ENCODE data around the gene CCDC77.

CCDC77 gene

DNA sequence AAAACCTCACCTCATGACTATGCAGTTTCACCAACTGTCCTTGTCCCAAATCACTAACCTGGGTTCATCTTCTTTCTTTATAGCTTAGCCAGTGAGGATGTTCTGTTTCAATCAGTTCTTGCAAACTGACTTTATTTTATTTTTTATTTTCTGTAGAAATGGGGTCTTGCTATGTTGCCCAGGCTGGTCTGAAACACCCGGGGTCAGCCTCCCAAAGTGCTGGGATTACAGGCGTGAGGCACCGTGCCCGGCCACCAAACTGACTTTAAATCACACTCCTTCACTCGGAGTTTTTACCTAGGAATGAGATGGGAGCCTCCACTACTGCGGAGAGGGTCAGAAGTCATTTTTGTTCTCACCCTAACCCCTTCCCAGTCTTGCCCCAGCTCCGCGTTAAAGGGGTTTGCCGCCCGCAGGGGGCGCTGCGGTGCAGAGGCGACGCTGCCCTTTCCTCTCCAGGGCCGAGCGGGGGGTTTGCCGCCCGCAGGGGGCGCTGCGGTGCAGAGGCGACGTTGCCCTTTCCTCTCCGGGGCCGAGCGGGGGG, 51.3 kb downstream of the CCDC77 start:
- no peak for DNase-seq (ENCODE audit: low spot score)

DNA sequence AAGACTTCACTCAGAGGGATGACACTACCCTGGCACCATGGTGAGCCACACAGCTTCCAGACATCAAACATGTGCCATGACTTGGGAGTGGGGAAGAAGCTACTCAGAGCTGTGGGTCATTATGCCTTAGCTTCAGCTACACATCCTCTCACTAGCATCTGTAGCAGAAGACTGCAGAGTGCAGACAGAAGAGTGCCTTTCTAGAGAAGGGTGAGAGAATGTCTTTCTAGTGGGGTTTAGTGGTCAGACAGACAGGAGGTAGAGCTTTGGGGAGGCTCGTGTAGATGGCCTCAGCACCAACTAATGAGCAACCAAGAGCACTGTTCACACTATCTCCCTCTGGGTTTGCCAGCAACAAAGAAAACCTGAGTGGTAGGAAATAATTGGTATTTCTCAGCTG, 53.4 kb downstream of the CCDC77 start:
- DNase-seq (ENCODE audit: low spot score): no peak

DNA sequence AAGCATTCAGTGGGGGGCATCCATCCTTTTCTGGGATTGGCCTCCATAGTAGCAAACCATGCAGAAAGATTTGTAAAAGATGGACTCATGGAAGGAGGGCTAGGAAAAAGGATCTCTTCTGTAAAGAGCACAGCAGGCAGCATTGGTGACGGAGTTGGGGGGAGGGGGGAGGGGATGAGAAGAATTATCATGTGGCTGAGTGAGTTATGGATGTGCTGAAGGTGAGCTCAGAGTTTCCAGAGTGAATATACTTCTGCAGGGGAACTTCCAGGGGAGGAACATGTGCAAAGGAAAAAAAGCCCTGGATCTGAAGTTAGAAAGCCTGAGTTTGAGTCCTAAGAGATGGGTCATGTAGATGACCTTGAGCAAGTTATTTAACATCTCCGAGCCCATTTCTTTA, 54.4 kb downstream of the CCDC77 start:
- no peak for DNase-seq (ENCODE audit: low spot score)

DNA sequence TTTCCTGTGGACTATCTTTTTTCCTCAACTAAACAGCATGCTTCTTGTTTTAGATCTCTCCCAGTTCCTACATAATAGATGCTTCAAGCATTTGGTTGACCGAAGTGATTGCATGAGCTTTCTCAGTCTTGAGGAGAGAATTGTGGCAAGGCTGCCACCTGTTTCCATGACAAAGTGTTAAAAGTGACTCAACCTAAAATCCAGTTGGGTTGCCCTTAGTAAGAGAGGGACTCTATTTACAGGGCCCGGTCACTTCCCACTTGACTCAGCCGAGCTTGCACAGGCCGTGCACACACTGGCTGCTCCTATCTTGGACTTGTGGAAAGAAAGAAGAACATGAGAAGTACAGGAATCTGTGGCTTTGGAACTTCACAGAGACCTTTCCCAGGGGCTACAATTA, 56.2 kb downstream of the CCDC77 start:
- peak; percentile 54 for DNase-seq (ENCODE audit: low spot score)

DNA sequence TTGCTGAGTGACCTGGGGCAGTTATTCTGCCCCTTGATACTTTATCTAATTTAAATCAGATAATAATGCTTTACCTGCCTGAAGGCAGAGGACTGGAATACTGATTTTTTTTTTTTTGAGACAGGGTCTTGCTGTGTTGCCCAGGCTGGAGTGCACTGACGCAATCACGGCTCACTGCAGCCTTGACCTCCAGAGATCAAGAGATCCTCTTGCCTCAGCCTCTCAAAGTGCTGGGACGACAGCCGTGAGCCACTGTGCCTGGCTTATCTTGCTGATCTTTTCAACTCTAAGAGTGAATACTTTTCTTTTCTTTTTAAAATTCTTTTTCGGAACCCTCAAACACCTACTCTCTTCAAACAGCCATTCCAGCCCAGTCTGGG, 57.6 kb downstream of the CCDC77 start:
- no peak for DNase-seq (ENCODE audit: low spot score)

DNA sequence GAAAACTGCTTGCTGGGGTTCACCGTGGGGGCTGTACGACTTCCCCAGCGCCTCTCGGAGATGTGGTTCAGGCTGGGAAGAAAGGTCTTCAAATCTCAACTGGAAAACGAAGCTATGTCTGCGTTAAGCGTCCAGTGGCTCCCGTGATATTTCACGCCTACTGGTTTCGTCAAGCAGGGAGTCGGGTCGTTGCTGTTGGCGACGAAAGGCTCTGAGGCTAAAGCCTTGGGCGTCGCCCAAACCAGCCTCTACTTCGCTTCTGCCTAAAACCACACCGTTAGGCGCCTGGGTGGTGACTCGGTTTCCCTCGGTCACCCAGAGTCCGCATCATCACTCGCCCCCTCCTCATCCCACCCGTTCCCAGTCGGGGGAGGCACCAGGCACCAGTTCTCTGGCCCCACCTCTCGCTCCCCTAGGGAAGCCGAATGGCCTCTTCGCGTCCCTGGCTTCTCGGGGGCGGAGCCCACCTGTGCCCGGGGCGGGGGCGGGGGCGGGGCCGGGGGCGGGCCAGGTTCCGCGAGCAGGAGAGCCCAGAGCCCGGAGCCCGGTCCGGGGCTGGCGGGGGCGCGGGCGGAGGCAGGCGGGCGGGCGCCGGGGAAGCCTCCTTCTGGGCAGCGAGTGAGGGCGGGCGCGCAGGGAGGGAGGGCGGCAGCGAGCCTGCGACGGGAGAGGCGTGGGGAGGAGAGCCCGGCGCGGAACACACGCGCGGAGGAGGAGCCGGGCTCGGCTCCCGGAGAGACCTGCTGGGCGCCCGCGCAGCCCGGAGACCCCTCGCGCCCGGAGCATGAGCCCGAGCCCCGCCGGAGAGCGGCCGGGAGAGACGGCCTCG, 58.2 kb downstream of the CCDC77 start, which contains the start of gene B4GALNT3:
B4GALNT3 (plus strand) TSS at position 510 of the 829 bp plus-strand sequence. CDS start 438 bp downstream, outside the sequence.
- peak; percentile 25 for DNase-seq (ENCODE audit: low spot score)

DNA sequence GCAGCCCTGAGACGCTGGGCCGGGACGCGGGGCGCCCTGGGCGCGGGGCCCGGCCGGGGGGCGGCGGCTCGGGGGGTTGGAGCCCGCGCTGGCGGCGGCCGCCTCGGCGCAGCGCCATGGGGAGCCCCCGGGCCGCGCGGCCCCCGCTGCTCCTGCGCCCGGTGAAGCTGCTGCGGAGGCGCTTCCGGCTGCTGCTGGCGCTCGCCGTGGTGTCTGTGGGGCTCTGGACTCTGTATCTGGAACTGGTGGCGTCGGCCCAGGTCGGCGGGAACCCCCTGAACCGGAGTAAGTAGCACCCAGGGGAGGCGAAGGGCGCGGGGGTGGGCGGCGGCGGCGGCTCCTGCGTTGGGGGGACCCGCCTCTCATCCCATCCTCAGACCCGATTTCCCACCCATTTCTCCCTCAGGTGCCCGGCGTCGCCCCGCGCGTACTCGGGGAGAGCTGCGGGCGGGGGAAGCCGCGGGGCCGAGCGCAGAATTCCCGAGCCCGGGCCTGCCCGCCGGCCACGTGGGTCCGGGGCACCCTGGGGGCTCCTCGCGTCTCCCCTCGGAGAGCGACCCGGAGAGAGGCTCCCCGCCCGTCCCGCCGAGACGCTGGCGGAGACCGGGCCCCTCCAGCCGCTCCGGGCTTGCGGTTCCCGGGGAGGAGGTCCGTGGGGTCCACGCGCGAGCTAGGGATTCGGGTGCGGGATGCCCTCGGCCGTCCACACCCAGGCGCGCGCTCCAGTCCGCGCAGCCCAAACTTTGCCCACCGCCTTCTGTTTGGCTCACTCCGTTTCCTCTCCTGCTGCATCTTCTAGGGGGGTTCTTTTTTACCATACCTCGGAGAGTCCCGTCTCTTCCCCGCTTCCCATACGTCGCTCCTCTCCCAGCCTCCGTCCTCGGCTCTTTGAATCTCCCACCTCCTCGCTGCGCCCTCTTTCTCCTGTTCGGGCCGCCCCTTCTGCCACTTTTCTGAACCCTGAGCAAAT, 59.1 kb downstream of the CCDC77 start:
- DNase-seq (ENCODE audit: low spot score): peak; percentile 49

DNA sequence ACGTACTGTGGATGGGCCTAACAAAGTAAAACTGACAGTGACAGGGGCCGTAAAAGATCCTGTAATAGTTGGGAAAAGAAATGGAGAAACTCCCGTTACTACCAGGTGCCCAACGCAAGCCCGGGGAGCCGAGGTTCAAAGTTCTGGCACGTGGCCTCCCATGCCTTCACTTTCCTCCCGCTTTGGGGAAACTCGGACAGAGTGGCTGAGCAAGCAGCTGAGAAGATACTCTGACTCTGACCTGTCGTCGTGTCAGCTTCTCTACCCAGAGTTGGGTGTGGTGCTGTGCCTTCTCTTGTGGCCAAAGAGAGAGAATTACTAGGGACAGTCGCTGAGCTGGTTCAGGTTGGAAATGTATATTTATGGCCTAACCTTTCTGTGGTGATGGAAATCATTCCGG, 60.0 kb downstream of the CCDC77 start:
- DNase-seq (ENCODE audit: low spot score): peak; percentile 11

DNA sequence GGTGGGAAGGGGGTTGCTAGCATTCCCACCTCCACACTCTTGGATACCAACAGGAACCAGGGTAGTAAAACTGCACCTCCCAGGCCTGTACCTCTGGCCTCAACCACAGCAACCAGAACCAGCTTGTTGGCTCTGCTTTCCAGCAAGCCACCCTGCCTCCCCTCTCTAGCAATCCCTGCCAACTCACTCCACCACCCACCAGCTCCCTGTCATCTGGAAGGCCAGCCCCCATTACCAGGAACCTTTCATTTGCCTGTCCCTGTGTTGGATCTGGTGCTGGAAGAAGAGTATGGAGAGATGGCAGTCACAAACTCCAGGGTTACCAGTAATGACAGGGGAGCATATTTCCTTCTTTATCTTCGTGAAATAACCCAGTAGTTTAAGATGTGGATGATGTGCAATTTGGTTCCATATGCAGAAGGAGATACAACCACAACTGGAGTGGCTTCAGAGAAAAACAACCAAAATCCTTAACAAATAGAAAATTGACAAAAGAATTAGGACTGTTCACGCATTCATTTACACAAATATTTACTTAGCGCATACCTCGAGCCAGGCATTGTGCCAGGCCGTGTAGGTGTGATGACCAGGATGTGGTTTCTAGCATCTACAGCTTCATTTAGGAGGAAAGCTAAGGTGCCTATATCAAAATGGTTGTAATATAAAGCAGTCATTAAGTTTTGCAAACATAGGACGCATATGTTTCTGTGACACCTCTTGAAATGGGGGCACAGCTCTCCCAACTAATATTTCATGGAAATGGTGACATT, 61.7 kb downstream of the CCDC77 start:
- DNase-seq (ENCODE audit: low spot score): no peak

DNA sequence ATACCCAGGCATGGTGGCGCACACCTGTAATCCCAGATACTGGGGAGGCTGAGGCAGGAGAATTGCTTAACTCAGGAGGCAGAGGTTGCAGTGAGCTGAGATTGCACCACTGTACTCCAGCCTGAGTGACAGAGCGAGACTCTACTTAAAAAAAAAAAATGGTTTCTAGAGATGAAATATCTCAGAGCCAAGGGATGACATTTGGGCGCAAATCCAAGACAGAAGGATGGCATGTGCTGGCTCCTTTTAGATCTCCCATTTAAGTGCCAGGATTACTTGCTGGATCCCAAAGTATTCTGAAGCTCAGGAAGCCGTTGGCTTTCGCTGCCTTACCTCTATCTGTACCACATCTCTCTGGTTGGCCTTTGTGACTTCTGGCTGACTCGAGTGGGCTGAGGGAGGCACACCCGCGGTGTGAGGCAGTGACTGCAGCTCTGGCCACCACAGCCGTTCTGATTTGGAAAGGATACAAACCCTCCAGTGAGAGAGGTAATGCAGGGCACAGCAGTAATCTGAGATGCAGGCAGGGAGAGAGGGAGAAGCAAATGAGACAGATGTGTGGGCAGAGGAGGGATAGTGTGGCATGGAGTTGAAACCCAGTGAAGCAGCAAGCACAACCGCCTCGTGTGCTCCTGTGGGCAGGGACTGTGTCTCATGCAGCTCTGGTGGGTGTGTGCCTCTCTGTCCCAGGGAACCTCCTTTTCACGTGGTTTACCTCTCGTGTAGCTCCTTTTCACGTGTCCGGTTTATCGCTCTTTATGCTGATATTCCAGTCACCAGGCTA, 63.2 kb downstream of the CCDC77 start:
- no peak for DNase-seq (ENCODE audit: low spot score)

DNA sequence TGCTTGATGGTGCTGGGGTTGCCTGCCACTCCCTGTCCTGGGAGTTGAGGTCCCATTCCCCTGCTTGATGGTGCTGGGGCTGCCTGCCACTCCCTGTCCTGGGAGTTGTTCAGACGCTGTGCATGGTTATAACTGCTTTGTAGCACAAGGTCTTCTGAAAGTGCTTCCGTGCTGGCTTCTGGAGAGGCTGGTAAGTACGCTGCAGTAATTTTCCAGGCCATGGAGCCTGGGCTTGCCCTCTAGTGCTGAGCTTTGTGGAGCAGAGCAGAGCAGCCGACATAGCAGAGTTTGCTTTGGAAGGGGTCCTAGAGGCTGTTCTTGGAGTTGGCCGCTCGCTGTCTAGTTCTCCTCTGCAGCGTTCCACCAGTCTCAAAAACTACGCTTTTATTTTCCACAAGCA, 64.6 kb downstream of the CCDC77 start:
- no peak for DNase-seq (ENCODE audit: low spot score)

DNA sequence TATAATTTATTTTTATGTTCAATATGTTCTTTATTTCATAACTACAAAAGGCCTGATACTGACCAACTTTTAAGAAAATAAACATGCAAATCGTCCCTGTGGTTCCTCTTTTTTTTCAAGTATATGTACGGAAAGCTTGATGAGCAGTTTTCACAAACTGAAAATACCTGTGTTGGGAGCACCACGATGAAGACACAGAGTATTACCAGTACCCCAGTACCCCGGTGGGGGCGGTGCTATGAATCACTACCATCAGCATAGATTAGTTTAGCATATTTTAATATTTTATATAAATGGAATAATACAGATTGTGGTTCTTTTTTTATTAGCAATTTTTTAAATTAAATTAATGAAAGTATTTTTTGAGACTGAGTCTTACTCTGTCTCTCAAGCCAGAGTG, 65.3 kb downstream of the CCDC77 start:
- no peak for DNase-seq (ENCODE audit: low spot score)

DNA sequence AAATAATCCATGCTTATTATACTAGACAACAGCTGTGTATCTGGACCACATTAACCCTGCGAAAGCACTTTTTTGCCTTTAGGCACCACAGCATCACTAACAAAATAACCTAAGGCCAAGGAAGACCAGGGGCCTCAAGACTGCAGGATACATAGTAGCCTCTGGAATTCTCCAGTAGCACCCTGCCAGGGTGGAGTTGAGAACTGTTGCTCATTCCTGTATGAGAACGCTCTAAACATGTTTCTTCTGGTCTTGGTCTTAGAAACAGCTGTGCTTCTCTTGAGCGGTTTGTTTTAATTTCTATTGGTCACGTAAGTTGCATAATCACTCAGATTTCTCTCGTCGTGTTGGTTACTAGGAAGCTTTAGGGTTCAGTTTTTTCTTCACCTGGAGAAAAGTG, 66.1 kb downstream of the CCDC77 start:
- DNase-seq (ENCODE audit: low spot score): no peak

DNA sequence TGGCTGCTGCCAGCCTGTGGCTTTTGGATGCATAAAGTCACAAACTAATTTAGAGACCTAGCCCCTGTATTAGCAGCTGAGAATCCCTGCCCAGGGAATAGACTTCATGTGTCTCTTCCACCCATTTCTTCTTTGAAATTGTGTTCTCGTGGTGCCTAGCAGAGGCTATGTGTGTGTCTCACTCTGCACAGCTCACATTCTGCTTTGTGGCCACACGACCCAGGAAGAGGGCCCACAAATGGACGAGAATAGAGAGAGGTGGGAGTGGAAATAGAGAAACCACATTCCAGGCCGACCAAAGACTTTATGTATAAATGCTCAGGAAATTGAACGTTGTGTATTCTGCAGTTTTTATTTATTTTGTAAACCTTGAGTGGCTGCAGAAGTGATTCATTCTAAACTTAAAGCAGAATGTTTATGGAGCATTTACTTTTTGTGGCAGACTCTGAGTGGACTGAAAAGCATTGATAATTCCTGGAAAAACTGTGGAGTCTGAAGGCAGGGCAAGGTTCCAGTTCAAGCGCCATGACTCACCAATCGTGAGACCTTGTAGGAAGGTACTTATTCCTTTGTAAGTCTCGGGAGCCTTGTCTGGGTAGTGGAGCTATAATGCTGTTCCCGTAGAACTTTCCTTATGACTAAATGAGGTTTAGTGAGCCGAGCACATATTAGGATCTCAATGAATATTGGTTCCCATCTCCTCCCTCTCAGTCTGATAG, 67.4 kb downstream of the CCDC77 start:
- no peak for DNase-seq (ENCODE audit: low spot score)

DNA sequence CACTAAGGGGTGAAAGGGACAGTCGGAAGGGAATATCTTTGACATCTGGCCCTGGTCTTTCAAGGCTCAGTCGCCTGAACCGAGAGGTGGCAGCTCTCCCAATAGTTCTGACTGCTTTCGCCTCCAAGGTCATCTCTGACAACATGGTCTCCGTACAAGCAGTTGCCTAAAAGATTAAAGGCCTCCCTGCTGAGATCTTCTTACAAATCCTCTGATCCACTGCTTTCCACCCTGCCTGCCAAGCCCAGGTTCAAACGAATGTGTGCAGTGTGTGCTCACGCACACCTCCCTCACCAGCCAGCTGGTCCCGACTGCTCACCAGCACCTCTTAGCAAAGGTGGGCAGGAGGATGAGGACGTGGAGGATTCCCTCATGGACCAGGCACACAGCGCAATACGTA, 68.7 kb downstream of the CCDC77 start:
- no peak for DNase-seq (ENCODE audit: low spot score)

DNA sequence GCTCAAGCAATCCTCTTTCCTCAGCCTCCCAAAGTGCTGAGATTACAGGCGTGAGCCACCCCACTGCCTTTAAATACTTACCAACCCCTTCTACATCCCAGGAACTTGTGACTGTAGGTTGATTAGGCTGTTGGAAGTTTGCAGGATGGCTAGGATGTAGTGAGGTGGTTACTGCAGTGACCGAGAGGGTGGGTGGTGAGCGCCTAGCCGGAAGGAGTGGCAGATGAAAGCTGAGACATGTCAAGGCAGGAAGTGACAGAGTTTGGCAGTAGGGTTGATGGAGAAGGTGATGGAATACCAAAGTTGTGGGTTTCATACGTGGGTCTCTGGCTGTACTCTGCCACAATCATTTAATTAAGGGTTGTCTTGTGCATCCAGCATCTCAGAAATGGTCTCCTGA, 71.8 kb downstream of the CCDC77 start:
- no peak for DNase-seq (ENCODE audit: low spot score)

DNA sequence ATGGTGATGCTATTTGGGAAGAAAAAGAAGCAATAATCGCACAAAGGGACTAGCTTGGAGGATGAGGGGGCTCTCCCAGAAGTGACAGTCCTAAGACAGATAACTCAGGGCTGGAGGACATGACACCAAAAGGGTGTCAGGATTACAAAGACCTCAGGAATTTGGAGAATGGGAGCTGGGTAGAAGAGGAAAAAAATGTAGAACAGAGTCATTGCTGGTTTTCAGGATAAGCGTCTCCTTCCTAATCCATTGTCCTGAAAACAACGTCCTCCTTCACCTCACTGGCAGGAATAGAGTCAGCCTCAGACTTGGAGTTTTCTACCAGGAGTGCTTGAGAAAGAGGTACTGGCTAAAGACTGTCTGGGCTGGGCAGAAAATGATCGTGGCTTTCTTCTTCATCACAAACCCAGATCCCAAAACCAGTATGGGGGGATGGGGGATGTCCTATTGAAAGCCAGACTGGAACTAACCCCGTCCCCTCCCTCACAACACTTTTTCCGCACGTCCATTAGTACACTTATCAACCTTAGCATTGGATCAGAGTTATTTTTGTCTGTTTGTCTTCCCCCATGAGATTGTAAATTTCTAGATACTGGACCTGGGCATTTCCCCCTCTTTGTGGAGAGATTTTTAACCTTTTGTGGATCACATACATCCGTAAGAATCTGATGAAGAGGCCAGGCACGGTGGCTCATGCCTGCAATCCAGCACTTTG, 72.6 kb downstream of the CCDC77 start:
- no peak for DNase-seq (ENCODE audit: low spot score)

DNA sequence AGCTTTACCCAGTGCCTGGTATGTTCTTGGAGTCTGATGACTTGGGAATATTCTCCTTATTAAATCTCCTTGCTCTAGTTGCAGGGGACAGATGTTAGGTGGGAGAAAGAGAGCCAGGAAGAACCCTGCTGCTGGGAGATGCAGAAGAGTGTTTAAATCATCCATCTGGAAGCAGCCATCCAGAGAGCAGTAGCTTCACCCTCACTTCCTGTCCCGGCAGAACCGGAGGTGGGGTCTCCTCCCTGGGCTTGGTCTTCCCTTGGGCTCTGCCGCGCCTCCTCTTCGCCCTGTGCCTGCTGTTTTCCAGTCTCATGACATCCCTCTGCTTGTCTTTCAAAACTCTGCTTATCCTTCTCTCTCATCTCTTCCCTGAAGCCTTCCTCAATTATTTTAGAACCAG, 73.8 kb downstream of the CCDC77 start:
- no peak for DNase-seq (ENCODE audit: low spot score)

DNA sequence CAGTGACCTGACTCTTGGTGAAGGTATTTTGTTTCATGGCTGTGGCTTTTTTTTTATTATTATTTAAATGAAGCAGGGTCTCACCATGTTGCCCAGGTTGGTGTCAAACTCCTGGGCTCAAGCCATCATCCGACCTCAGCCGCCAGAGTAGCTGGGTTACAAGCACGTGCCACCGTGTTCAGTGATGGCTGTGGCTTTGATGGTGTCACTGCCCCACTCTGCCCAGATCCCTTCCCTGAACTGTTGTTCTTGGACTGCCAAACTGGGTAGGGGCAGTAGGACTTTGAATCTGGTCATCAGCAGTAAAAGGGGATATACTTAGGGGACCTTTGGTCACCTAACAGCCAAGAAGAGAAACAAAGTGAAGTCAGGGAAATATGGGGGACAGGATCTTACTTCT, 77.7 kb downstream of the CCDC77 start:
- no peak for DNase-seq (ENCODE audit: low spot score)

All from RKO (cell line).